H1 (cell line): ENCODE data around the gene TMEM9B. TPM values are rescaled to one million over a fixed set of nuclear protein-coding genes. Genes with fewer than 3 reads are reported as not detected.

Source experiments
- ATF2 ChIP-seq: IDR thresholded peaks from 2 replicates; pipeline ENCODE4 v1.6.1; 2012; ENCODE audit warnings: low read length, inconsistent platforms
- BACH1 ChIP-seq: IDR thresholded peaks from 2 replicates; pipeline ENCODE4 v1.6.1; 2012; ENCODE audit warnings: low read length, improper control_type of control experiment
- CHD2 ChIP-seq: IDR thresholded peaks from 2 replicates; pipeline ENCODE4 v1.6.1; 2012; ENCODE audit warnings: low read length, improper control_type of control experiment
- GTF2F1 ChIP-seq: IDR thresholded peaks from 2 replicates; pipeline ENCODE4 v1.6.1; 2012; ENCODE audit warnings: low read depth, low read length, improper control_type of control experiment, borderline replicate concordance
- KDM5A ChIP-seq: fragments of 200-600 bp; IDR thresholded peaks from 2 replicates; pipeline ENCODE4 v1.7.1; 2012; ENCODE audit warnings: mild to moderate bottlenecking, low read length, inconsistent platforms, mixed read lengths
- PHF8 ChIP-seq: fragments of 200-600 bp; sonication (generic); conservative IDR thresholded peaks from 2 replicates; pipeline ENCODE4 v1.7.1; 2012; ENCODE audit warnings: low read depth, mild to moderate bottlenecking, inconsistent platforms, low read length, moderate library complexity
- SIX5 ChIP-seq: IDR thresholded peaks from 2 replicates; pipeline ENCODE4 v1.6.1; 2011; ENCODE audit warnings: mild to moderate bottlenecking, low read depth, low read length
- polyA plus RNA-seq, 7 experiments: library from polyadenylated mRNA; depleted of rRNA in 3 of 7; stranded (reverse) in 5 of 7; unstranded in 2 of 7; fragments of >200 nt in 5 of 7; fragments of 200-250 nt in 2 of 7; gene quantifications; 1 replicate in 5 of 7; 2 replicates in 1 of 7; 4 replicates in 1 of 7; pipeline versions ENCODE4 v1.2.1 to v1.2.3, GENCODE V29; 2011 to 2013; ENCODE audit warnings: missing spikeins in 2 of 7, mixed read lengths in 2 of 7
- total RNA-seq: library from RNA; stranded (reverse); fragmentation: NEBNext Ultra II Directional; extraction: Animal tissue kit (Norgen Biotek cat#: 25700); gene quantifications from 2 replicates; pipeline ENCODE4 v1.2.1, GENCODE V29; 2021

Gene TMEM9B
- total and polyA plus RNA-seq, 2 of the 8 experiments (the other 6 are each of a cell fraction or from before 2014, with no cell fraction given): 8.3 to 9.4 TPM

DNA sequence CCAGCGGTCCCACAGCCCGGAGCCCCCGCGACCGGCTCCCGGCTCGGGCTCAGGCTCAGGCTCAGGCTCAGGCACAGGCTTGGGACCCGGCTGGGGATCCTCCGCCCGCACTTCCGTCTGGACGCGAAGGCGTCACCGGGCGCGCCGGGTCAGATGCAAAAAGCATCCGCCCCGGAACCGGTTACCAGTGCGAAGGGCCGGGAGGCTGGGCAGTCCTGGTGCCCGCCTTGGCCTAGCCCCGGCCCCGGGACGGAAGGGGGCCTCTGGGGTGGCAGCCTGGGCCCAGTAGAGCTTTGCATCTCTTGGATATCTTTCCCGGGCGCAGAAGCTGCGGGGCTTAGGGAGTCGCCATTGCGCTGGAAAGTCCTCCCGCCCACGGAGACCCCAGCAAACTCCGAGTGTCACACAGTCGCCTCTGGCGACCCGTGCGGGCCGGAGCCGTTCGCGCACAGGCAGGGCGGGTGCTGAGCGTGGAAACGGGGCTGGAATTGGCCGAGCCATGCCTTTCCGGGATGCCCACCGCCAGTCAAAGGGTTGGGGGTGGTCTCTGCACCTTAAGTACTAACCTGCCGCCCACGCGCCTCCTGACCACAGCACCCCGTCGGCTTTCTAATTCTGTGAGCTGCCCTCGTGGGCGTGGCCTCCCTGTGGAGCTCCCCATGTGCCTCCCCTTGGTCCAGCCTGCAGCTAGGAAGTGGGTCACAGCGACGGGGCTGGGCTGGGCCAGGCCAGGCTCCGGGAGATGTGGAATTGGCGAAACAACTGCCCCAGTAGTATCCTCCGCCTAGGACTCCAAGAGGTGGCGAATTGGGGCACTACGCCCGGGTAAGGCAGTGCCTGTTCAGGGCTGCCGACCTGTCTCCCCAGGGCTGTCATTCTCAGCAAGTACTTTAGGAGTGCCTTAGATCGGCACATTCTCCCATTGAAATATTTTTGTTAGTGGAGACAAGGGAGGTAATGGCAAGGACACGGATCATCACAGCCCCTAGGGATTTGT, at the start of gene TMEM9B (continued):
- TF ChIP-seq KDM5A (peak; percentile 50; the same call in 1 of the 2 replicates), PHF8 (peak; percentile 89), SIX5 (no peak), BACH1 (0 out of 2 replicates have a peak, but pooled peaks have one; percentile 47), CHD2 (peak; percentile 20; the same call in 1 of the 2 replicates), GTF2F1 (peak; percentile 25; the same call in 1 of the 2 replicates), ATF2 (0 out of 2 replicates have a peak, but pooled peaks have one; percentile 44)
